Glutamatergic neuron (in vitro differentiated cells): ENCODE results near the gene GPRIN2. TPM values are rescaled to one million over a fixed set of nuclear protein-coding genes. Genes with fewer than 3 reads are reported as not detected.
"Not testable (repeated sequence)": the region's sequence is repeated elsewhere in the genome, so short reads cannot be mapped to it uniquely, and the experiment has no call there.

ENCODE experiments used
- DNase-seq: peaks from one replicate; pipeline ENCODE4 v3.0.0; 2022
- H3K27ac Mint-ChIP-seq: one replicate; pipeline ENCODE4 v1.8.0; 2020; ENCODE audit warnings: mild to moderate bottlenecking, mixed read lengths, inconsistent platforms; ENCODE audit not compliant: unreplicated experiment
- H3K27me3 Mint-ChIP-seq: one replicate; pipeline ENCODE4 v1.8.0; 2020; ENCODE audit warnings: mild to moderate bottlenecking, moderate library complexity, mixed read lengths, inconsistent platforms; ENCODE audit not compliant: unreplicated experiment
- H3K36me3 Mint-ChIP-seq: one replicate; pipeline ENCODE4 v1.8.0; 2020; ENCODE audit warnings: mild to moderate bottlenecking, mixed read lengths, inconsistent platforms; ENCODE audit not compliant: unreplicated experiment
- H3K4me1 Mint-ChIP-seq: one replicate; pipeline ENCODE4 v1.8.0; 2020; ENCODE audit warnings: mild to moderate bottlenecking, low read depth, mixed read lengths, inconsistent platforms; ENCODE audit not compliant: unreplicated experiment
- H3K4me3 Mint-ChIP-seq: one replicate; pipeline ENCODE4 v1.8.0; 2020; ENCODE audit warnings: mild to moderate bottlenecking, mixed read lengths, inconsistent platforms; ENCODE audit not compliant: unreplicated experiment
- H3K9me3 Mint-ChIP-seq: one replicate; pipeline ENCODE4 v1.8.0; 2020; ENCODE audit warnings: mild to moderate bottlenecking, moderate library complexity, mixed read lengths, inconsistent platforms; ENCODE audit not compliant: unreplicated experiment
- CTCF ChIP-seq: fragments of 200-600 bp; sonication (generic); IDR thresholded peaks from one replicate; pipeline ENCODE4 v1.5.0; 2021; ENCODE audit not compliant: partially characterized antibody, unreplicated experiment
- total RNA-seq: library from RNA; stranded (reverse); fragmentation: NEBNext Ultra II Directional; extraction: Animal tissue kit (Norgen Biotek cat#: 25700); gene quantifications from one replicate; pipeline ENCODE4 v1.2.1, GENCODE V29; 2021; ENCODE audit not compliant: unreplicated experiment

The GPRIN2 gene
- total RNA-seq, 1 donor from 2014 or later, result 3.0 TPM

DNA sequence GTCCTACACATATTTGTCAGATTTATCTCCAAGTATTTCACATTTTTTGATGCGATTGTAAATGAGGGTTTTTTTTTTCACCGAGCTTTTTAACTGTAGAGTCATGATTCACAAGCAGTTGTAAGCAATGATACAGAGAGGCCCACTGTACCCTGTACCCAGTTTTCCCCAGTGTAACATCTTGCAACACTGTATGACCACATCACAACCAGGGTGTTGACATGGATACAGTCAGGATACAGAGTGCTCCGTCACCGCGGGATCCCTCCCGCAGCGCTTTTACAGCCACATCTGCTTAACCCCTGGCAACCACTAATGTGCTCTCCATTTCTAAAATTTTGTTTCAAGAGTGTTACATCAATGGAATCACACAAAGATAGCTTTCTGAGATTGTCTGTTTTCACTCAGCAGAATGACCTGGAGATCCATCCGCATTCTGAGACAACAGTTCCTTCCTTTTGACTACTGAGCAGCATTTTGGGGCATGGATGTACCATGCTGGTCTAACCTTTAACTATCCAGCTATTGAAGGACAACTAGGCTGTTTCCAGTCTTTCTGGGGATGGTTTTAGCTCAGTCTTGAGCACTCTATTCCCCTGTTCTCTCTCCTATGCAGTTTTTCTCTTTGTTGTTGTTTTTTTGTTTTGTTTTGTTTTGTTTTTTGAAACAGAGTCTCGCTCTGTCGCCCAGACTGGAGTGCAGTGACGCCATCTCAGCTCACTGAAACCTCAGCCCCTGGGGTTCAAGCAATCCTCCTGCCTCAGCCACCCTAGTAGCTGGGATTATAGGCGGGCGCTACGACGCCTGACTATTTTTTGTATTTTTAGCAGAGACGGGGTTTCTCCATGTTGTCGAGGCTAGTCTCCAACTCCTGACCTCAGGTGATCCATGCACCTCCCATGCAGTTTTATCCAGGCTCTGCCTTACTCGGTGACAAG, 25.9 kb downstream of the GPRIN2 start:
- no peak for TF ChIP-seq CTCF
- Mint-ChIP-seq H3K36me3 (no peaks in the 10 kb centered on the region), H3K27ac (no peak overlapping the region), H3K9me3 (peaks cover 4% of the 10 kb centered on the region), H3K4me3 (no peak overlapping the region), H3K27me3 (no peaks in the 10 kb centered on the region), H3K4me1 (no peaks in the 10 kb centered on the region)
- peak; percentile 12 for DNase-seq

GRCh38 chr10:46529742-46530141, 26.7 kb downstream of the GPRIN2 start:
- H3K27me3 Mint-ChIP-seq, H3K4me1 Mint-ChIP-seq, H3K9me3 Mint-ChIP-seq, H3K27ac Mint-ChIP-seq, H3K4me3 Mint-ChIP-seq, DNase-seq, H3K36me3 Mint-ChIP-seq: not testable (repeated sequence)

- peaks cover 4% of the 10 kb centered on the region for H3K9me3 Mint-ChIP-seq
- H3K27ac Mint-ChIP-seq, result no peak overlapping the region
- no peak for TF ChIP-seq CTCF
- H3K4me3 Mint-ChIP-seq, result no peak overlapping the region
- peak; percentile 17 for DNase-seq
- no peaks in the 10 kb centered on the region for H3K27me3 Mint-ChIP-seq
- H3K36me3 Mint-ChIP-seq, result no peaks in the 10 kb centered on the region
- H3K4me1 Mint-ChIP-seq, result no peaks in the 10 kb centered on the region
Measured at GRCh38 chr10:46528675-46529615, 27.5 kb downstream of the GPRIN2 start.

DNA sequence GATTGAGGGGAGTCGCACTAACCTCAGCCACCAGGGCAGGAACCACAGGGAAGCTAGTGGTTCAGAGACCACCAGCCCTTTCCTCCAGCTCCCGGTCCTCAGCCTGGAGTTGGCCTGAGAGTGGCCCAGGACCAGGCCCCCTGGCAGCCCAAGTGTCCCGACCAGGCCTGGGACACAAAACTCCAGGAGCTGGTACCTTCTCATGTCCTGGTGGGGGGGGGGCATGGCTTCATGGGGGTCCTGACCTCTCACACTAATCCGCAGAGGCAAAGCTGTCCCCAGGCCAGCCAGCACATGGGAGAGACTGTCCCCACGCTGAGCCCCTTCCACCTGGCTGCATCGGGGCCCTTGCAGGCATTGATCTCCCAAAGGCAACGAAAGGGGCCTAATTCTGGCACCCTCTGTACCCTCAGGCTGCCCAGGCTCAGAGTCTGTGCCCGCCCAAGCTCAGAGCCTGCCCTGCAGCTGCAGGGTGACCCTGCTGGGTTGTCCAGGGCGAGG, 28.2 kb downstream of the GPRIN2 start:
- Mint-ChIP-seq H3K9me3 (peaks cover 3% of the 10 kb centered on the region), H3K4me3 (no peak overlapping the region), H3K36me3 (no peaks in the 10 kb centered on the region), H3K4me1 (no peaks in the 10 kb centered on the region), H3K27me3 (no peaks in the 10 kb centered on the region), H3K27ac (no peak overlapping the region)
- DNase-seq, result peak; percentile 17
- no peak for TF ChIP-seq CTCF

DNA sequence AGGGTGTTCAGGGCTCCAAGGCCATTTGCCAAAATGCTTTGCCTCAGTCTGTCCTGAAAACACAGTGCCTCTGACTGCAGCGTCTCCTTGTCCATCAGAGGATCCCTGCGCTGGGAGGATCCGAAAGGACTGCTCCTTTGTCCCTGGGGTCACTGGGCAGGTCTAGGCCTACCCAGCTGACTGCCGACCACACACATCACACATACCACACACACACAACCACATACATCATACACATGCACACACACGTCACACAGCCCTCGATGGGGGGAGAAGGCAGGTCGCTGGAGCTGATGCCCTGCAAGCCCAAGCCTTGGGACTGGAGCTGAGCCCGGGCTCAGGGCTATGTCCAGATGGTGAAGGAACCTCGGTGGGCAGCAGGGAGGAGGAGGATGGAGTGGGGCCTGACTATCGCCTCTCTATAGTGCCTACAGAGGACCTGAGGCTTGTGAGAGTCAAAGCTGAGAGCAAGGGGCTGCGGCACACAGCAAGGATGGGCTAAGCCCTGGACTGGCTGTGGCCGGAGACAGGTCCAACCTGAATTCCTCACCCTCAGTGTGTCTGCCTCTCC, 29.1 kb downstream of the GPRIN2 start:
- no peaks in the 10 kb centered on the region for H3K4me1 Mint-ChIP-seq
- TF ChIP-seq CTCF, result no peak
- H3K27me3 Mint-ChIP-seq, result no peaks in the 10 kb centered on the region
- no peak overlapping the region for H3K27ac Mint-ChIP-seq
- no peak overlapping the region for H3K4me3 Mint-ChIP-seq
- no peaks in the 10 kb centered on the region for H3K36me3 Mint-ChIP-seq
- DNase-seq, result peak; percentile 35
- H3K9me3 Mint-ChIP-seq, result peaks cover 2% of the 10 kb centered on the region
